Activated T-helper 17 cell treated with anti-CD3 and anti-CD28 coated beads, Interleukin-2, amount 50 U/mL, for 72 hours (primary cell): Measurements from ENCODE around the gene ASGR2. TPM values are rescaled to one million over a fixed set of nuclear protein-coding genes. Genes with fewer than 3 reads are reported as not detected.
"Not testable (repeated sequence)": the region's sequence is repeated elsewhere in the genome, so short reads cannot be mapped to it uniquely, and the experiment has no call there.

Experiments used
- ATAC-seq: fragments of 150-1000 bp; cut with Tn5 transposase; replicated peaks from 2 replicates; pipeline ENCODE4 v1.10.0; 2021; ENCODE audit warnings: mild to moderate bottlenecking, moderate library complexity
- H3K27ac Mint-ChIP-seq: one replicate; pipeline ENCODE4 v1.8.0; 2022; ENCODE audit warnings: mixed read lengths
- H3K27me3 Mint-ChIP-seq: one replicate; pipeline ENCODE4 v1.8.0; 2022; ENCODE audit warnings: mixed read lengths
- H3K36me3 Mint-ChIP-seq: one replicate; pipeline ENCODE4 v1.8.0; 2022; ENCODE audit warnings: low read depth, mild to moderate bottlenecking, mixed read lengths
- H3K4me1 Mint-ChIP-seq: one replicate; pipeline ENCODE4 v1.8.0; 2022; ENCODE audit warnings: mixed read lengths
- H3K4me3 Mint-ChIP-seq: one replicate; pipeline ENCODE4 v1.8.0; 2022; ENCODE audit warnings: mild to moderate bottlenecking, mixed read lengths
- H3K9me3 Mint-ChIP-seq: one replicate; pipeline ENCODE4 v1.8.0; 2022; ENCODE audit warnings: mixed read lengths
- total RNA-seq, 2 donors: library from RNA; stranded (reverse); gene quantifications; one replicate each; pipeline ENCODE4 v1.2.3, GENCODE V29; 2022

Gene ASGR2
- total RNA-seq: not detected

- Mint-ChIP-seq H3K9me3 (no peaks in the 10 kb centered on the region), H3K27me3 (peaks cover 7% of the 10 kb centered on the region), H3K4me1 (peaks cover 6% of the 10 kb centered on the region), H3K4me3 (no peak within 1 kb of the TSS), H3K27ac (no peak within 1 kb of the TSS), H3K36me3 (no peaks in the 10 kb centered on the region)
- ATAC-seq: no peak
Observed at GRCh38 chr17:7114241-7114874, at the start of gene ASGR2. TSS of gene ASGR2 (minus strand) at chr17:7114822. CDS start at chr17:7114240, 582 bp downstream.

- not testable (repeated sequence) for H3K4me1 Mint-ChIP-seq, H3K9me3 Mint-ChIP-seq, H3K36me3 Mint-ChIP-seq, ATAC-seq, H3K27ac Mint-ChIP-seq, H3K4me3 Mint-ChIP-seq
- H3K27me3 Mint-ChIP-seq: peaks cover 24% of the 10 kb centered on the region
Observed at GRCh38 chr17:7159571-7159970, 44.9 kb upstream of the ASGR2 start.

GRCh38 chr17:7158424-7158823 lies 43.8 kb upstream of the ASGR2 start:
- H3K27ac Mint-ChIP-seq, H3K4me3 Mint-ChIP-seq, H3K36me3 Mint-ChIP-seq, H3K4me1 Mint-ChIP-seq, H3K9me3 Mint-ChIP-seq, ATAC-seq: not testable (repeated sequence)
- H3K27me3 Mint-ChIP-seq: peaks cover 28% of the 10 kb centered on the region

- H3K27ac Mint-ChIP-seq: no peak overlapping the region
- H3K9me3 Mint-ChIP-seq: no peaks in the 10 kb centered on the region
- ATAC-seq: no peak
Observed at GRCh38 chr17:7156342-7156940, 41.8 kb upstream of the ASGR2 start.

GRCh38 chr17:7147772-7148171 lies 33.1 kb upstream of the ASGR2 start:
- Mint-ChIP-seq H3K9me3 (no peaks in the 10 kb centered on the region), H3K27me3 (no peaks in the 10 kb centered on the region), H3K4me1 (no peaks in the 10 kb centered on the region), H3K4me3 (peak overlapping the region; percentile 19), H3K36me3 (no peaks in the 10 kb centered on the region), H3K27ac (peak overlapping the region; percentile 45)
- ATAC-seq: peak; percentile 99

More at GRCh38 chr17:7156342-7156940, 41.8 kb upstream of the ASGR2 start:
- peaks cover 23% of the 10 kb centered on the region for H3K27me3 Mint-ChIP-seq
- H3K4me3 Mint-ChIP-seq: no peak overlapping the region
- H3K36me3 Mint-ChIP-seq: no peaks in the 10 kb centered on the region
- H3K4me1 Mint-ChIP-seq: no peaks in the 10 kb centered on the region

GRCh38 chr17:7146115-7146514 lies 31.5 kb upstream of the ASGR2 start:
- no peaks in the 10 kb centered on the region for H3K27me3 Mint-ChIP-seq
- no peaks in the 10 kb centered on the region for H3K9me3 Mint-ChIP-seq
- no peak overlapping the region for H3K27ac Mint-ChIP-seq
- no peaks in the 10 kb centered on the region for H3K4me1 Mint-ChIP-seq
- H3K4me3 Mint-ChIP-seq: no peak overlapping the region
- ATAC-seq: no peak
- H3K36me3 Mint-ChIP-seq: no peaks in the 10 kb centered on the region

GRCh38 chr17:7144213-7144612 lies 29.6 kb upstream of the ASGR2 start:
- H3K27ac Mint-ChIP-seq: no peak overlapping the region
- no peak overlapping the region for H3K4me3 Mint-ChIP-seq
- H3K9me3 Mint-ChIP-seq: no peaks in the 10 kb centered on the region
- no peaks in the 10 kb centered on the region for H3K36me3 Mint-ChIP-seq
- no peak for ATAC-seq
- no peaks in the 10 kb centered on the region for H3K27me3 Mint-ChIP-seq
- H3K4me1 Mint-ChIP-seq: no peaks in the 10 kb centered on the region

GRCh38 chr17:7141824-7142223 lies 27.2 kb upstream of the ASGR2 start:
- H3K9me3 Mint-ChIP-seq: no peaks in the 10 kb centered on the region
- H3K36me3 Mint-ChIP-seq: no peaks in the 10 kb centered on the region
- no peaks in the 10 kb centered on the region for H3K4me1 Mint-ChIP-seq
- no peak overlapping the region for H3K4me3 Mint-ChIP-seq
- H3K27me3 Mint-ChIP-seq: no peaks in the 10 kb centered on the region
- ATAC-seq: no peak
- no peak overlapping the region for H3K27ac Mint-ChIP-seq

- Mint-ChIP-seq H3K4me1 (no peaks in the 10 kb centered on the region), H3K36me3 (no peaks in the 10 kb centered on the region), H3K27ac (no peak overlapping the region), H3K27me3 (no peaks in the 10 kb centered on the region), H3K4me3 (no peak overlapping the region), H3K9me3 (no peaks in the 10 kb centered on the region)
- no peak for ATAC-seq
Observed at GRCh38 chr17:7139400-7139799, 24.8 kb upstream of the ASGR2 start.

- H3K27ac Mint-ChIP-seq: no peak overlapping the region
- no peaks in the 10 kb centered on the region for H3K9me3 Mint-ChIP-seq
- H3K36me3 Mint-ChIP-seq: no peaks in the 10 kb centered on the region
- H3K4me3 Mint-ChIP-seq: no peak overlapping the region
- no peak for ATAC-seq
- no peaks in the 10 kb centered on the region for H3K27me3 Mint-ChIP-seq
- no peaks in the 10 kb centered on the region for H3K4me1 Mint-ChIP-seq
Observed at GRCh38 chr17:7138800-7139381, 24.3 kb upstream of the ASGR2 start.

- Mint-ChIP-seq H3K4me3 (no peak overlapping the region), H3K9me3 (no peaks in the 10 kb centered on the region), H3K4me1 (peaks cover 13% of the 10 kb centered on the region)
Observed at GRCh38 chr17:7137171-7137943, 22.7 kb upstream of the ASGR2 start.

GRCh38 chr17:7136266-7136877 lies 21.8 kb upstream of the ASGR2 start:
- H3K4me1 Mint-ChIP-seq: peaks cover 18% of the 10 kb centered on the region
- no peaks in the 10 kb centered on the region for H3K27me3 Mint-ChIP-seq
- H3K9me3 Mint-ChIP-seq: no peaks in the 10 kb centered on the region
- no peaks in the 10 kb centered on the region for H3K36me3 Mint-ChIP-seq
- no peak overlapping the region for H3K27ac Mint-ChIP-seq
- no peak for ATAC-seq
- no peak overlapping the region for H3K4me3 Mint-ChIP-seq

More at GRCh38 chr17:7137171-7137943, 22.7 kb upstream of the ASGR2 start:
- no peaks in the 10 kb centered on the region for H3K36me3 Mint-ChIP-seq
- no peaks in the 10 kb centered on the region for H3K27me3 Mint-ChIP-seq
- ATAC-seq: no peak
- no peak overlapping the region for H3K27ac Mint-ChIP-seq

GRCh38 chr17:7133916-7134315 lies 19.3 kb upstream of the ASGR2 start:
- no peaks in the 10 kb centered on the region for H3K36me3 Mint-ChIP-seq
- peak overlapping the region; percentile 80 for H3K4me3 Mint-ChIP-seq
- H3K27me3 Mint-ChIP-seq: no peaks in the 10 kb centered on the region
- H3K9me3 Mint-ChIP-seq: no peaks in the 10 kb centered on the region
- peak overlapping the region; percentile 89 for H3K27ac Mint-ChIP-seq
- peaks cover 18% of the 10 kb centered on the region for H3K4me1 Mint-ChIP-seq
- ATAC-seq: no peak

GRCh38 chr17:7133424-7133823 lies 18.8 kb upstream of the ASGR2 start:
- H3K27me3 Mint-ChIP-seq: no peaks in the 10 kb centered on the region
- peaks cover 18% of the 10 kb centered on the region for H3K4me1 Mint-ChIP-seq
- ATAC-seq: peak; percentile 32
- H3K4me3 Mint-ChIP-seq: peak overlapping the region; percentile 80
- H3K9me3 Mint-ChIP-seq: no peaks in the 10 kb centered on the region
- peak overlapping the region; percentile 89 for H3K27ac Mint-ChIP-seq
- H3K36me3 Mint-ChIP-seq: no peaks in the 10 kb centered on the region
